Measurements from ENCODE around the gene WDR18.

WDR18 gene

DNA sequence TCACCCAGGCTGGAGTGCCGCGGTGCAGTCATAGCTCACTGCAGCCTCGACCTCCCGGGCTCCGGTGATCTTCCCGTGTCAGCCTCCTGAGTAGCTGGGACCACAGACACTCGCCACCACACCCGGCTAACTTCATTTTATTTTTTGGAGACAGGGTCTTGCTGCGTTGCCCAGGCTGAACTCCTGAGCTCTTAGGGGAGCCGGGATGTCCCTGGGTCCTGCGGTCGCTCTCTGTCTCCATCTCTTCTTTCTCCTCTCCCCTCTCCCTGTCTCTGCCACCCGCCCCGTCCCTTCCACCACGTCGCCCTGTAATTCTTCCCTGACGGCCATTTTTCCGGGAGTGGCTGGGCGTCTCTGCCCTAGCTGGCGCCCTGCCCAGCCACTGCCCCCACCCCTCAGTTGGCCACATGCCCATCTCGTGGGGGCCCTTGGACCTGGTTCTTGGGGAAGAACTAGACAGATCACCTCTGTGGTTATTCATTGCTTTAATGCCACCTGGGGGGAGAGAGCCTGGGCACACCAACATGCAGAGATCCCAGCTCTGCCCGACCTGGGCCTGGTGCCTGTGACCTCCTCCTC lies 39.4 kb upstream of the WDR18 start:
- no peak for ATAC-seq (ENCODE audit: low read depth)
- DNase-seq (ENCODE audit: low spot score in 2 of 2), result no peak
- Mint-ChIP-seq H3K36me3 (peaks cover 2% of the 10 kb centered on the region), H3K27me3 (no peaks in the 10 kb centered on the region), H3K4me3 (no peak overlapping the region), H3K9me3 (no peaks in the 10 kb centered on the region), H3K4me1 (peaks cover 29% of the 10 kb centered on the region), H3K27ac (peak overlapping the region; percentile 93)

DNA sequence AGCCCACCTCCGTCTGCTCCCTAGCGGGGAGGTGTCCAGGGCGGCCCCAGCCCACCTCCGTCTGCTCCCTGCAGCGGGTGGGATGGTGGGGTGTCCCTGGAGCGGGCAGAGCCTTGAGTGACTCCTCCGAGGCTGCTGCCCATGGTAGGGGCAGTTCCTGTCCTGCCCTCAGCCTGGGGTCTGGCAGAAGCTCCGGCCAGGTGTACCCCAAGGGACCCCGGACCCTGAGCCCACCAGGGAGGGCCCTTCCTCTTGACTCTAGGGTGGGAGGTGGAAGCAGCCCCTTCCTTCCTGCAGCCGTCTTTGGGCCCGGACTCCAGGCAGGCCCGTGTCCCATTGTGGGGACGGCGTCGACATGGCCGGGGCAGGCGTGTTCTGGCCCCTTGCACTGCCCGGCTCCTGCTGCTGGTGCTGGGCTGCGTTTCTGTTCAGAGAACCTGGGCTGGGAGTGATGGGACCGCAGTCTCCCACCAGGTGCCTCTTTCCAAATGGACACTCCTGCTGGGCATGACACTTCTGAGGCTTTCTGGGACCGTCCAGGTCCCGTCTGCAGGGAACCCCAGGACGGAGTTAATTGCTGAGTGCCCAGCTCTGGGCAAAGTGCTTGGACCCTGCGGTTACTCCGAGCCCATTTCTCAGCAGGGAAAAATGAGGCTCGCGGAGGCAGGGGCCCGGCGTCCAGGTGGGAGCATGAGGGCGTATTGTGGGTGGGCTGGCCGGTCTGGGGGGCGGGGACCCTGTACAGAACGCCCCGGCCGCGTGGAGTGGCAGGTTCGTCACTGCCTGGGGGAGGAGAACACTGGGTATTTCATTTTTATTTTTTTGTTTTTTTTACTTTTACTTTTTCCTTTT lies 38.5 kb upstream of the WDR18 start:
- no peak for ATAC-seq (ENCODE audit: low read depth)
- DNase-seq (ENCODE audit: low spot score in 2 of 2), result no peak
- no peak overlapping the region for H3K4me3 Mint-ChIP-seq
- H3K4me1 Mint-ChIP-seq, result peaks cover 27% of the 10 kb centered on the region
- H3K27ac Mint-ChIP-seq, result peak overlapping the region; percentile 93
- H3K36me3 Mint-ChIP-seq, result peaks cover 2% of the 10 kb centered on the region
- H3K9me3 Mint-ChIP-seq, result no peaks in the 10 kb centered on the region
- no peaks in the 10 kb centered on the region for H3K27me3 Mint-ChIP-seq

DNA sequence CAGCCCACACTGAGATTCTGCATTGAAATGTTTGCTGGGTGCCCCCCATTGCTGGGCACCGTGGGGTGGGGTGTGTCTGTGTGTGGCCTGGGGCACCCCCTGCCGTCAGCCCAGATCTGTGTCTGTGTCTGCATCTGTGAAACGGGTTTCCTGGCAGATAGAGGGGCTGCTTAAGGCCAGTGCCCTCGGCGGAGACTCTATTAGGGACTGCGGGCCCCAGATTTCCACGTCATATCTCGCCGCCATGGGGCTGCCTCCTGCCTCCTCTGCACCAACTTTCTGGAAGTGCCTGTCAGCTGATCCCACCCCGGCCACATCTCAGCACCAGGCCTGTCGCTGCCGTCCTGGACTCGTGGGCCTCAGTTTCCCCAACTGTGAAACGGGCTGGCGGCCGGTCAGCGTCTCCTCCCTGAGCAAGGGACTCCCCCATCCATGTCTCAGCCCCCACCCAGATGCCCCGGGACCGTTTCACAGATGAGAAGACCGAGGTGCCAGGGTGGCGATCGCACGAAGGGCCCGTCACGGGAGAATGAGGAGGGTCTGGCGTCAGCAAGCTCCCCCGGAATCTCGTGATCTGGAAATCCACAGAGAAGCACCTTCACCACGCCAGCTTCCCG lies 36.9 kb upstream of the WDR18 start:
- Mint-ChIP-seq H3K4me3 (peak overlapping the region; percentile 80), H3K9me3 (no peaks in the 10 kb centered on the region), H3K27ac (peak overlapping the region; percentile 99), H3K27me3 (no peaks in the 10 kb centered on the region), H3K4me1 (peaks cover 25% of the 10 kb centered on the region), H3K36me3 (peaks cover 2% of the 10 kb centered on the region)
- DNase-seq (ENCODE audit: low spot score in 2 of 2) (no peak), ATAC-seq (ENCODE audit: low read depth) (peak; percentile 29)

DNA sequence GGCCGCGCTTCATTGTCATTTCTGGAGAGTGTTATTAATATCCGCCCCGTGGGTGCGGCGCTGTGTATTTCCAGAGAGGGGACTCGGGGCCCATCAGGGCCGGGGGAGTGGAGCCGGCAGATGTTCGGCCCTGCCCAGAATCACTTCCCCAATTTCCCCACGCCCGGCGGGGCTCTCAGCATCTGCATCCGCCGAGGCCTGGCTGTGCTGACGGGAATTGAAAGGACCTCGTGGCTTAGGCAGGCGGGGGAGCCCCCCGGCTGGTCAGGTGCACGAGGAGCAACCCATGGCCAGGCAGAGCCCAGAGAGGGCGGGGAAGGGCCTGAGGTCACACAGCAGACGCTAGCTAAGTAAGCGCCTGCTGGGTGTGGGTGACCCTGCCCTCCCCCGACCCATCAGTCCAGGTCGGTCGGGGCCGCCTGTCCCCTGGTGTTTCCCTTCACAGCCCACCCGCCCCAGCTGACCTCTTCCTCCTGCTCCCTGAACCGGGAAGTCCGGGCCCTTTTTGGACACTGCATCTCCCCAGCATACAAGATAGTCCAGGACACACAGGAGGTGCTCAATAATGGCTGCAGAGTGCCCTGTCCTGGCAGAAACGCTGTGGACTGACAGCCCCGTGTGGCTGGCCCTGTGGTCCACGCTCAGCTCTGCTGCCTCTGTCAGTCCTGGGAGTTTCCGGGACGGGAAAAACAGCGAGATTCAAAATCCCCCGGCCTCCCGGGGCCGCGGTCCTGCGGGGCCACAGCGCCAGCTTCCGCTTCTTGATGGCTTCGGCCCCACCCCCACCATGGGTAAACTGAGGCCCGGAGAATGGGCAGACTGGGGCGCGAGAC lies 36.2 kb upstream of the WDR18 start:
- Mint-ChIP-seq H3K9me3 (no peaks in the 10 kb centered on the region), H3K4me1 (peaks cover 25% of the 10 kb centered on the region), H3K4me3 (peak overlapping the region; percentile 80), H3K36me3 (peaks cover 2% of the 10 kb centered on the region), H3K27ac (peak overlapping the region; percentile 99), H3K27me3 (no peaks in the 10 kb centered on the region)
- ATAC-seq (ENCODE audit: low read depth), result peak; percentile 82
- peak; percentile 85 to 94 for DNase-seq (ENCODE audit: low spot score in 2 of 2)

DNA sequence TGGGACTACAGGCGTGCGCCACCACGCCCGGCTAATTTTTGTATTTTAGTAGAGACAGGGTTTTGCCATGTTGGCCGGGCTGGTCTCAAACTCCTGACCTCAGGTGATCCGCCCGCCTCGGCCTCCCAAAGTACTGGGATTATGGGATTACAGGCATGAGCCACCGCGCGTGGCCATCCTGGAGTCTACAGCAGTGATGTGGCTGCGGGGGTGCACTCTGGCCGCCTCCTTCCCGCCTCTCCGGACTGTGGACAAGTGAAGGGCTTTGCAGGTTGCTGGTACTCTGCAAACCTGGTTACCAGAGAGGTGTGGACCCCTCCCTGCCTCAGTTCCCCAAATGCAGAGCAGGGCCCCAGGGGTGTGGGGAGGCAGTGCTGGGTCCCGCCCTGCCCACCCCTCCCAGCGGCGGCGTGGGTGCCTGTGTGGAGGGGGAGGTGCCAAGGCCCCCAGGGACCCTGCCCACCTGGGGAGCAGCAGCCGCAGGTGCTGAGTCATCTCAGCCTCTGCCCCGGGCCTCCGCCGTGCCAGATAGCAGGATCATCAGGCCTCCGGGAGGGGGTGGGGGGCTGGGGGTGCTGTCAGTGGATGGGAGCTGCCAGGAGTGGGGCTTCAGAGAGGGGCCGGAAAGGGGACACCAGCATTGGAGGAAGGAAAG lies 35.2 kb upstream of the WDR18 start:
- ATAC-seq (ENCODE audit: low read depth) (no peak), DNase-seq (ENCODE audit: low spot score in 2 of 2) (no peak)
- H3K36me3 Mint-ChIP-seq, result peaks cover 2% of the 10 kb centered on the region
- no peaks in the 10 kb centered on the region for H3K27me3 Mint-ChIP-seq
- no peaks in the 10 kb centered on the region for H3K9me3 Mint-ChIP-seq
- peak overlapping the region; percentile 99 for H3K27ac Mint-ChIP-seq
- H3K4me1 Mint-ChIP-seq, result peaks cover 31% of the 10 kb centered on the region
- no peak overlapping the region for H3K4me3 Mint-ChIP-seq

DNA sequence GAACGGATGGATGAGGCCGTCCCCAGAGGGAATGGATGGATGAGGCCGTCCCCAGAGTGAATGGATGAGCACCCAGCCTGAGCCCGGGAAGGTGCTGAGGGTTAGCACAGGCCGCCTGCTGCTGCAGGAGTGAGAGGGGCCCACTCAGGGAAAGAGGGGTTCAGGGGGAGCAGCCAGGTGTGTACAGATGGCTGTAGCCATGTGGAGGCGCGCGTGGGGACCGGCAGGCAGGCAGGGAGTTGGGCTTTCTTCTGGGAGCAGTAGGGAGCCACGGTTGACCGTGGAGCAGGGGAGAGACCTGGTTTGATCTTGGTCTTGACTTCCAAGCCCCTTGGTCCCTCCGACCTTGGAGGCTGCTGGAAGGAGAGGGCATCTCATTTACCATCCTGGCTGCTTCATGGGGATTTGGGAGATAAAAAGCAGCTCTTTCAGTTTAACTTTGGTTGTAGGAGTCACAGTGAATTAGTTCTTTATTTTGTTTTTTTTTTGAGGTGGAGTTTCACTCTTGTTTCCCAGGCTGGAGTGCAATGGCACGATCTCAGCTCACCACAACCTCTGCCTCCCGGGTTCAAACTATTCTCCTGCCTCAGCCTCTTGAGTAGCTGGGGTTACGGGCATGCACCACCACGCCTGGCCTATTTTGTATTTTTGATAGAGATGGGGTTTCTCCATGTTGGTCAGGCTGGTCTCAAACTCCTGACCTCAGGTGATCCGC lies 33.6 kb upstream of the WDR18 start:
- peak overlapping the region; percentile 54 for H3K4me3 Mint-ChIP-seq

DNA sequence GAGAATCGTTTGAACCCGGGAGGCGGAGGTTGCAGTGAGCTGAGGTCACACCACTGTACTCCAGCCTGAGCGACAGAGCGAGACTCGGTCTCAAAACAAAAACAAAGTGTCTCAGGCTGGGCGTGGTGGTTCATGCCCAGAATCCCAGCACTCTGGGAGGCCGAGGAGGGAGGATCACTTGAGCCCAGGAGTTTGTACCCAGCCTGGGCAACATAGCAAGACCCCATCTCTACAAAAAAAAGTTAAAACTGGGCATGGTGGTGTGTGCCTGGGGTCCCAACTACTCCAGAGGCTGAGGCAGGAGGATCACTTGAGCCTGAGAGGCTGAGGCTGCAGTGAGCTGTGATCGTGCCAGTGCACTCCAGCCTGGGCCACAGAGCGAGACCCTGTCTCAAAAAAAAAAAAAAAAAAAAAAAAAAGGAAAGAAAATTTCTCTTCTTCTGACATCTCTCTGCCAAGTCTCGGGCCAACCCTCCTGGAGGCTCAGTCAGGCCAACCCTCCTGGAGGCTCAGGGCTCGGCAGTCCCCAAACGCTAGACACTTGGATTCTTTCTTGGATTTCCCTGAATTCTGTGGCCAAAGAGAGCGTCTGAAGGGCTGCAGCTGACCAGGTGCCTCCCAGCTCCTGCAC lies 32.0 kb upstream of the WDR18 start:
- H3K4me1 Mint-ChIP-seq, result peaks cover 23% of the 10 kb centered on the region
- peak overlapping the region; percentile 77 for H3K4me3 Mint-ChIP-seq
- no peaks in the 10 kb centered on the region for H3K9me3 Mint-ChIP-seq
- no peak for DNase-seq (ENCODE audit: low spot score in 2 of 2)
- H3K27me3 Mint-ChIP-seq, result no peaks in the 10 kb centered on the region
- H3K36me3 Mint-ChIP-seq, result no peaks in the 10 kb centered on the region
- H3K27ac Mint-ChIP-seq, result peak overlapping the region; percentile 75
- ATAC-seq (ENCODE audit: low read depth), result no peak

More for the DNA sequence above, 33.6 kb upstream of the WDR18 start:
- ATAC-seq (ENCODE audit: low read depth), result no peak
- Mint-ChIP-seq H3K4me1 (peaks cover 26% of the 10 kb centered on the region), H3K36me3 (no peaks in the 10 kb centered on the region), H3K27ac (peak overlapping the region; percentile 89), H3K9me3 (no peaks in the 10 kb centered on the region), H3K27me3 (no peaks in the 10 kb centered on the region)
- no peak for DNase-seq (ENCODE audit: low spot score in 2 of 2)

DNA sequence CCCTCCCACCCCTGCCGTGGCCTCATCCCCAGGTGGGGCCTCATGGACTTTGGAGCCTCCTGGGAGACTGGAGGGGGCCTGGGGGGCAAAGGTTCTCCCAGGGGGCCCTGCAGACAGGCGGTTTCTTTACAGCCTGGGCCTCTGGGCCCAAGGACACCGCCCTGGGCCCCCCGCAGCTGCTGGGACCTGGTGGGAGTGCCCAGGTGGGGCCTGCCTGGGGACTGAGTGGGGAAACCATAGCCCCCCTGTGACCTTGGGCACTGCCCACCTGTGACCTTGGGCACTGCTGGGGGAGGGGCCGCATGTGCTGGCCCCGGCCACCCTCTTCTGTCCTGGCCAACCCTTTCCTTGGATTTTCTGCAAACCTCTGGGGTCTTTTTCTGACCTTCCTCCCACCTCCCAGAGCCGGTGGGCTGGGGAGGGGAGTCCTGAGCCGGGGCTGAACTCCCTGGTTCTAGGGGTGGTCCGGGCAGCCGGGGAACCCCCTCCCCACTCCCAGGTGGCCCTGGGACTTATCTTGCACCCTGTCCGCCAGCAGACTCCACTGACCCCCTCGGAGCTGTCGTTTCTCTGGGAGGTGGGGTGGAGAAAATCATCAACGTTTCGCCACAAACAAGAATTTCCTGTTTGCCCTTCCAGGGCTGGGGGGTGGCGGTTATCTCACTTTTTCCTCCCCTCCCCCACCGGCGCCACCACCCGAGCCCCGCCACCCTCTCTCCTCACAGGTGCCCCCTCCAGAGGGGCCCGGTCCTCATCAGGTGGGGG lies 31.3 kb upstream of the WDR18 start:
- H3K27ac Mint-ChIP-seq, result peak overlapping the region; percentile 75
- no peaks in the 10 kb centered on the region for H3K27me3 Mint-ChIP-seq
- no peaks in the 10 kb centered on the region for H3K9me3 Mint-ChIP-seq
- H3K36me3 Mint-ChIP-seq, result no peaks in the 10 kb centered on the region
- H3K4me1 Mint-ChIP-seq, result peaks cover 19% of the 10 kb centered on the region
- DNase-seq (ENCODE audit: low spot score in 2 of 2), result no peak
- ATAC-seq (ENCODE audit: low read depth), result no peak
- H3K4me3 Mint-ChIP-seq, result peak overlapping the region; percentile 77

DNA sequence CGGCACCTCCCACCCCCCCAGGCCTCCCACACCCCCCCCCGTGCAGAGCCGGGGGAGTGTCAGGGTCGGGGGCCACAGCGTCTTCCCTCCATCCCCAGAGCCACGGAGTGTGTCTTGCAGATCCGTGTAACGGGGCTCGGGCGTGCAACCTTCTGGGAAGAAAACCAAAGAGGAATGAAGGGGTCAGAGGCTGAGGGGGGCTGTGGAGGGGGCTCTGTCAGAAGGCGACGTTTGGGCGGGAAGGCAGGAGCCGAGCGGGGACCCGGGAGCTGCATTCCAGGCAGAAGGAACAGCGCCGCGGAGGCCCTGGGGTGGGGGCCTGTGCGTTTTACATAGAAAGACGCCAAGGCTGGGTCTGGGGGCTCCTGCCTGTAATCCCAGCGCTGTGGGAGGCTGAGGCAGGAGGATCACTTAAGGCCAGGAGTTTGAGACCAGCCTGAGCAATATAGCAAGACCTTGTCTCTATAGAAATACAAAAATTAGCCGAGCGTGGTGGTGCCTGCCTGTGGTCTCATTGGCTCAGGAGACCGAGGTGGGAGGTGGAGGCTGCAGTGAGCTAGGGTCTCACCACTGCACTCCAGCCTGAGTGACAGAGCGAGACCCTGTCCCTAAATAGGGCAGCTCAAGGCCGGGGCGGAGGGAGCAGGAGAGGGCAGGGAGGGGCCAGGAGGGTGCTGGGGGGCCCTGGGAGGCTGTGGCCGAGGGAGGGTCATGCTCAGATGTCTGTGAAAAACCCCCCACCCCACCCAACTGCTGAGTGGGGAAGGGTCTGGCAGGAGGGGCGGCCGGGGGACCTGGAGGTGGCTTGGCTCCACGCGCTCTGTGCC lies 30.5 kb upstream of the WDR18 start:
- peak overlapping the region; percentile 75 for H3K27ac Mint-ChIP-seq

DNA sequence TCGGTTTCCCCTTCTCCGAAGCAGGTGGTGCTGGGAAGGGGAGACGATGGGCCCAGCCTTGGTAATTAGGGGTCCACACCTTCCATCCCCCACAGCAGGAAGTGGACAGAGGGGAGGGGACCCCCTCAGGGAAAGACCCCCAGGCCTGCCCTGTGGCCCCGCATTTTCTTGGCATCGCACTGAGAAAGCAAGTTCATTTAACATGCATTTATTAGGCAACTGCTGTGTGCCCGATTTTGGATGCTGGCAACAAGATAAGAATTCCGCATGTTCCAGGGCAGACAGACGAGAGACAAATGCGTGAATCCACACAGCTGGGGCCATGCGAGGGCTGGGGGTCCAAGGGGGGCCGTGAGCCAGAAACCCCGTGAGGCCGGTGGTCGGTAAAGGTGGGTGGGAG lies 29.9 kb upstream of the WDR18 start:
- Mint-ChIP-seq H3K9me3 (no peaks in the 10 kb centered on the region), H3K27ac (peak overlapping the region; percentile 62), H3K36me3 (no peaks in the 10 kb centered on the region), H3K4me1 (peaks cover 17% of the 10 kb centered on the region), H3K4me3 (peak overlapping the region; percentile 72), H3K27me3 (no peaks in the 10 kb centered on the region)
- DNase-seq (ENCODE audit: low spot score in 2 of 2) (no peak), ATAC-seq (ENCODE audit: low read depth) (no peak)

More for the DNA sequence above, 30.5 kb upstream of the WDR18 start:
- no peaks in the 10 kb centered on the region for H3K9me3 Mint-ChIP-seq
- DNase-seq (ENCODE audit: low spot score in 2 of 2), result no peak
- ATAC-seq (ENCODE audit: low read depth), result no peak
- H3K27me3 Mint-ChIP-seq, result no peaks in the 10 kb centered on the region
- peaks cover 17% of the 10 kb centered on the region for H3K4me1 Mint-ChIP-seq
- H3K36me3 Mint-ChIP-seq, result no peaks in the 10 kb centered on the region
- H3K4me3 Mint-ChIP-seq, result peak overlapping the region; percentile 77

DNA sequence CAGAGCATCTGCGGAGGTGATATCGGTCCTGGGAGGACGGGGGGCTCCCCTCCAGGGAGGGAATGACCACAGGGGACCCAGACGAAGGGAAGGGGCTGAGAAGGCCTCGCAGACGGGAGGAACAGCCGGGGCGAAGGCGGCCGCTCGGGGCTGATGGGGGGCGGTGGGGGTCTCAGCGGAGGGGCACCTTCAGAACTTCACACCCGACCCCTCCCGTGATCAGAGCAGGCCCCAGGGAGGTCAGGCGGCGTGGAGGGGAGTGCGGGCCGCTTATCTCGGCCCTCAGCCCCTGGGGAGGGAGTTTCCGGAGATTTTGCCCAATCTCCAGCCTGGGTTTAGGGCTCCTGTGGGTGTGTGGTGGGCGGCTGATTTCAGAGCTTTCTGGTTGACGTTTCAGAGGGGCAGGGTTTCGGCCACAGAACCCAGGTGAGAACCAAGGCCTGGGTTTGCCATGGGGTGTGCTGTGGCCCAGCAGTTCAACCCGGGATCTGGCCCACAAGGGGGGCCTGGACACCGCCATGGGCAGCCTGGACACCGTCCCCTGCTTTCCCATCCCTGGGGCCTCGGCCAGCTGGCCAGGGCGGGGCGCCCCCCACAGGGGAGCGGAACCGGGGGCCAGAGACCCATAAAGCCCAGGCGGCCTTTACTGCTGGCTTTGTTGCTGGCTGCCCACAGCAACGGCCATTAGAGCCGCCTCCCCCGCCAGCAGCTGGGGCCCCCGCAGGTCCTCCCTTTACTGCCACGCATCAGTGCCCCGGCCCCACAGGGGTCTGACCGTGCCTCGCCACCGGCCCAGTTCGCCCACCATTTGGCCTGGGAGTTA lies 29.3 kb upstream of the WDR18 start:
- H3K4me1 Mint-ChIP-seq, result peaks cover 17% of the 10 kb centered on the region
- peak overlapping the region; percentile 72 for H3K4me3 Mint-ChIP-seq
- DNase-seq (ENCODE audit: low spot score in 2 of 2) (no peak), ATAC-seq (ENCODE audit: low read depth) (peak; percentile 53)
- peak overlapping the region; percentile 62 for H3K27ac Mint-ChIP-seq
- no peaks in the 10 kb centered on the region for H3K9me3 Mint-ChIP-seq
- H3K27me3 Mint-ChIP-seq, result no peaks in the 10 kb centered on the region
- H3K36me3 Mint-ChIP-seq, result no peaks in the 10 kb centered on the region

All from memory B cell (primary cell).